Chondrocyte (in vitro differentiated cells): Measurements from ENCODE around the gene GALK2. TPM values are rescaled to one million over a fixed set of nuclear protein-coding genes. Genes with fewer than 3 reads are reported as not detected.

ENCODE experiments used
- DNase-seq: peaks from one replicate; pipeline ENCODE4 v3.0.0; 2021; ENCODE audit warnings: mixed read lengths, low spot score
- H3K27ac Mint-ChIP-seq: one replicate; pipeline ENCODE4 v1.8.0; 2021; ENCODE audit warnings: mild to moderate bottlenecking, moderate library complexity, mixed read lengths; ENCODE audit not compliant: unreplicated experiment
- H3K27me3 Mint-ChIP-seq: 2 replicates; pipeline ENCODE4 v1.8.0; 2021; ENCODE audit warnings: low read depth, mixed read lengths
- H3K36me3 Mint-ChIP-seq: 2 replicates; pipeline ENCODE4 v1.8.0; 2021; ENCODE audit warnings: low read depth, mixed read lengths
- H3K4me1 Mint-ChIP-seq: 2 replicates; pipeline ENCODE4 v1.8.0; 2021; ENCODE audit warnings: low read depth, mild to moderate bottlenecking, mixed read lengths
- H3K4me3 Mint-ChIP-seq: one replicate; pipeline ENCODE4 v1.8.0; 2021; ENCODE audit warnings: mild to moderate bottlenecking, moderate library complexity, mixed read lengths; ENCODE audit not compliant: unreplicated experiment
- H3K9me3 Mint-ChIP-seq: 2 replicates; pipeline ENCODE4 v1.8.0; 2021; ENCODE audit warnings: low read depth, mixed read lengths
- total RNA-seq: library from RNA; stranded (reverse); gene quantifications from 3 replicates; pipeline ENCODE4 v1.2.1, GENCODE V29; 2021
- TF ChIP-seq, protein P1 (sequence below): fragments of 200-600 bp; sonication (generic); IDR thresholded peaks from 2 replicates; pipeline ENCODE4 v1.5.0; 2021; ENCODE audit warnings: antibody characterized with exemption, mild to moderate bottlenecking, moderate library complexity

GALK2 gene
- total RNA-seq, 1 donor from 2014 or later: 14.8 TPM

DNA sequence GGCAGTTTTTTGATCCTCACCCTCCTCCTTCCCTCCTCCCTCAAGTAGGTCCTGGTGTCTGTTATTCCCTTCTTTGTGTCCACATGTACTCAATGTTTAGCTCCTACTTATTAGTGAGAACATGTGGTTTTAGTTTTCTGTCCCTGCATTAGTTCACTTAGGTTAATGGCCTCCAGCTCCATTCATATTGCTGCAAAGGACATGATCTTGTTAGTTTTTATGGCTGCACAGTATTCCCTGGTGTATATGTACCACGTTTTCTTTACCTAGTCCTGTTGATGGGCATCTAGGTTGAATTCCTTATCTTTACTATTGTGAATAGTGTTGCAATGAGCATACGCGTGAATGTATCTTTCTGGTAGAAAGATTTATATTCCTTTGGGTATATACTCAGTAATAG, 191.3 kb downstream of the GALK2 start:
- TF ChIP-seq, protein P1, sequence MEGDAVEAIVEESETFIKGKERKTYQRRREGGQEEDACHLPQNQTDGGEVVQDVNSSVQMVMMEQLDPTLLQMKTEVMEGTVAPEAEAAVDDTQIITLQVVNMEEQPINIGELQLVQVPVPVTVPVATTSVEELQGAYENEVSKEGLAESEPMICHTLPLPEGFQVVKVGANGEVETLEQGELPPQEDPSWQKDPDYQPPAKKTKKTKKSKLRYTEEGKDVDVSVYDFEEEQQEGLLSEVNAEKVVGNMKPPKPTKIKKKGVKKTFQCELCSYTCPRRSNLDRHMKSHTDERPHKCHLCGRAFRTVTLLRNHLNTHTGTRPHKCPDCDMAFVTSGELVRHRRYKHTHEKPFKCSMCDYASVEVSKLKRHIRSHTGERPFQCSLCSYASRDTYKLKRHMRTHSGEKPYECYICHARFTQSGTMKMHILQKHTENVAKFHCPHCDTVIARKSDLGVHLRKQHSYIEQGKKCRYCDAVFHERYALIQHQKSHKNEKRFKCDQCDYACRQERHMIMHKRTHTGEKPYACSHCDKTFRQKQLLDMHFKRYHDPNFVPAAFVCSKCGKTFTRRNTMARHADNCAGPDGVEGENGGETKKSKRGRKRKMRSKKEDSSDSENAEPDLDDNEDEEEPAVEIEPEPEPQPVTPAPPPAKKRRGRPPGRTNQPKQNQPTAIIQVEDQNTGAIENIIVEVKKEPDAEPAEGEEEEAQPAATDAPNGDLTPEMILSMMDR: no peak
- no peak for DNase-seq
- no peaks in the 10 kb centered on the region for H3K4me1 Mint-ChIP-seq
- H3K36me3 Mint-ChIP-seq: no peaks in the 10 kb centered on the region
- H3K27ac Mint-ChIP-seq: no peak overlapping the region
- peaks cover 15% of the 10 kb centered on the region for H3K9me3 Mint-ChIP-seq
- H3K27me3 Mint-ChIP-seq: no peaks in the 10 kb centered on the region
- H3K4me3 Mint-ChIP-seq: no peak overlapping the region

- Mint-ChIP-seq H3K9me3 (peaks cover 17% of the 10 kb centered on the region), H3K27ac (no peak overlapping the region), H3K4me3 (no peak overlapping the region), H3K27me3 (no peaks in the 10 kb centered on the region), H3K36me3 (peaks cover 3% of the 10 kb centered on the region), H3K4me1 (no peaks in the 10 kb centered on the region)
- TF ChIP-seq, protein P1: no peak
- peak; percentile 43 for DNase-seq
Measured at GRCh38 chr15:49366496-49366895, 196.4 kb downstream of the GALK2 start.

DNA sequence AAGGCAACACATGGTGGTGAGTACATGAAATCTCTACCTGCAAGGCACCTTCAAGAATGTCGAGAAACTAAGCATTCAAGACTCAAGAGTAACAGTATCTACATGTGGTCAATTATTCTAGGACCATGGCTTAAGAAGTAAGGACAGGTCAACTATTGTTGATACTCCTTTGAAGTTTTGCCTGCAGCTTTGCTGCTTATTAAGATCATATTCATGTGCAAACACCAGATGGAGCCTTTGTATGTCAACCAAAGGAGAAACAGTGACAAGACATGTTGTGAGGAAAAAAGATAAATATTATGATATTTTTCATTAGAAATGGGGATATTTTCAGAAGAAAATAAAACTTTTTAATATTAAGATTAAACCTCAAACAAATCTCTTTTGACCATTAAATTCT, 200.7 kb downstream of the GALK2 start:
- H3K4me3 Mint-ChIP-seq: no peak overlapping the region
- peaks cover 3% of the 10 kb centered on the region for H3K36me3 Mint-ChIP-seq
- H3K4me1 Mint-ChIP-seq: no peaks in the 10 kb centered on the region
- peaks cover 4% of the 10 kb centered on the region for H3K9me3 Mint-ChIP-seq
- TF ChIP-seq, protein P1: peak; percentile 67
- no peaks in the 10 kb centered on the region for H3K27me3 Mint-ChIP-seq
- DNase-seq: no peak
- H3K27ac Mint-ChIP-seq: no peak overlapping the region

DNA sequence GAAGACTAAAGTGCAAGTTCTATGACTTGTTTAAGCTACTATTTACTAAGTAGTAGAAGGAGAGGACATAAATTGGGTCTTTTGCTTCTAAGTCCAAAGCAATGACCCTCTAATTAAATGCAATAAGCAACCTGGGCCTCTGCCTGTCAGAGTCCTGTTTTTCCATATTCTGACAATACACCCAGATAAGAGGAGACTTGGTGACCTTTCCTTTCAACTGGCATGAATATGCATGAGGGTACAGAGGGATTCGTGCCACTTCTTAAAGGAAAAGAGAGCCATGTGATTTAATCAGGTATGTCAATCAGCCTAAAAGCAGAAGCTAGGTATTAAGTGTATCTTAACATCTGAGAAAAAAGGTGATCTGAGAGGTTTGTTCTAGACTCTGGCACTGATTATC, 202.3 kb downstream of the GALK2 start:
- TF ChIP-seq, protein P1: no peak

DNA sequence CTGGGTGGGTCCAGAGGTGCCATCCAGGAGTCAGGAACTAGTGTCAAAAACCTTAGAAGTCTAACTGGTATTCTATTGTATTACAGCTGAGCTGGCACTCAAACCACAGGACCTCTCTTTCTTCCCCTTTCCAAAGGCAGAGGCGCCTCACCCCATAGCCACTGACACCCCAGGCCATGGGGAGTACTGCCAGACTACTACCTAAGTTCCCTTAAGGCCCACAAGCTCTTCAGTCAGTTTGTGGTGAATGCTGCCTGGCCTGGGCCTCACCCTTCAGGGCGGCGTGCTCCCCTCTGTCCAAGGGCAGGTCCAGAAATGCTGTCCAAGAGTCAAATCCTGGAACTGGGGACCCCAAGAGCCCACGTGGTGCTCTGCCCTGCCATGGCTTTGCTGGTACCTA, 209.9 kb downstream of the GALK2 start:
- peaks cover 4% of the 10 kb centered on the region for H3K9me3 Mint-ChIP-seq
- H3K27ac Mint-ChIP-seq: no peak overlapping the region
- H3K4me1 Mint-ChIP-seq: no peaks in the 10 kb centered on the region
- TF ChIP-seq, protein P1: no peak
- peaks cover 2% of the 10 kb centered on the region for H3K36me3 Mint-ChIP-seq
- no peak for DNase-seq
- H3K4me3 Mint-ChIP-seq: no peak overlapping the region
- H3K27me3 Mint-ChIP-seq: peaks cover 3% of the 10 kb centered on the region

More for the DNA sequence above, 202.3 kb downstream of the GALK2 start:
- H3K4me1 Mint-ChIP-seq: no peaks in the 10 kb centered on the region
- no peak for DNase-seq
- H3K36me3 Mint-ChIP-seq: peaks cover 4% of the 10 kb centered on the region
- H3K4me3 Mint-ChIP-seq: no peak overlapping the region
- no peak overlapping the region for H3K27ac Mint-ChIP-seq
- H3K27me3 Mint-ChIP-seq: no peaks in the 10 kb centered on the region
- peaks cover 8% of the 10 kb centered on the region for H3K9me3 Mint-ChIP-seq
